ENCODE measurements around the gene HSD11B2. TPM values are rescaled to one million over a fixed set of nuclear protein-coding genes. Genes with fewer than 3 reads are reported as not detected.

Gene HSD11B2
- total and polyA plus RNA-seq, 2 of the 4 experiments (the other 2 are of a cell fraction), result 0.26 TPM; not detected in 1

DNA sequence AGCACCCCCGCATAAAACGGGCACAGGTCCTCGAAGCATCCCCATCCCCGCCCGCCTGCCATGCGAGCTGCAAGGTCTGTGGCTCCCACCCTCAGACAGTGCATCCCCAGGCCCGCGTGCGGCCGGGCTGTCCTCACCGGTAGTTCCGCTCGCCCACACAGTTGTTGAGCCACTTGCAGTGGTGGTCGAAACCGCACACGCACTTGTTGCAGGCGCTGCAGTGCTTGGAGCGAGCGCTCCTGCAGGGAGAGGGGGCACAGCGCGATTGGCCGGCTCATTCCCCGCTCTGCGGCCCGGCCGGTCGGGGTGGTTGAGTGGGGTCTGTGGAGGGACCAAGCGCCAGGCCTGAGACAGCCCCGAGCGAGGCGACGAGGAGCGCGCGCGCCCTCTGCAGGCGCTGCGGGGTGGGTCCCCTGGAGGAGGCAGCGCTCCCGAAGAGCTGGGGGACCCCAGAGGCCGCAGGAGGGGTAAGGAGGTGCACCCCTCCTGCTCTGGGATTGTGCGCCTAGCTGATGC, 31.6 kb upstream of the HSD11B2 start:
- no TSS peak for BruUV-seq (replicated peaks)
- Histone ChIP-seq H3K23ac (ENCODE audit: low read depth, low read length) (no peak overlapping the region), H3K4me3 (ENCODE audit: insufficient read depth, low read depth, low read length) (no peak overlapping the region), H3K27ac (ENCODE audit: insufficient read depth, low read length) (no peak overlapping the region), H3K9ac (ENCODE audit: low read depth, low read length) (no peak overlapping the region), H3K14ac (replicated peaks; ENCODE audit: low read depth, low read length) (no peak overlapping the region), H3K36me3 (ENCODE audit: control insufficient read depth, insufficient read depth, low read length) (no peaks in the 10 kb centered on the region), H2AK9ac (replicated peaks; ENCODE audit: low read depth, low read length, poor library complexity) (peak overlapping the region; percentile 15), H4K20me1 (ENCODE audit: insufficient read depth, low read length) (no peaks in the 10 kb centered on the region), H2BK15ac (ENCODE audit: low read depth, low read length) (no peak overlapping the region), H3K4me1 (ENCODE audit: control insufficient read depth, insufficient read depth, low read length) (peaks cover 11% of the 10 kb centered on the region), H3K79me1 (ENCODE audit: low read depth in 1 of 2, low read length in 2 of 2) (no peaks in the 10 kb centered on the region; a peak in 1 of 4 replicates), H3K9me1 (ENCODE audit: insufficient read depth, low read length) (no peaks in the 10 kb centered on the region), H3K4me2 (ENCODE audit: low read depth, low read length) (no peak overlapping the region), H4K8ac (ENCODE audit: low read depth in 2 of 2, low read length in 2 of 2) (no peak overlapping the region), H4K91ac (ENCODE audit: insufficient read depth, low read depth, low read length) (no peak overlapping the region), H3K9me3 (ENCODE audit: control insufficient read depth, insufficient read depth, low read length) (no peaks in the 10 kb centered on the region), H2BK5ac (ENCODE audit: low read depth, low read length, poor library complexity, severe bottlenecking) (no peak overlapping the region), H3K18ac (ENCODE audit: low read depth, low read length) (no peak overlapping the region), H2BK120ac (ENCODE audit: low read depth, low read length) (no peak overlapping the region), H2BK20ac (ENCODE audit: low read depth, low read length) (no peak overlapping the region), H2AK5ac (ENCODE audit: low read depth, low read length) (0 out of 2 replicates have a peak overlapping the region, but pooled peaks have one; percentile 5), H4K5ac (ENCODE audit: low read depth, low read length) (no peak overlapping the region), H2AFZ (replicated peaks; ENCODE audit: low read length, poor library complexity) (peak overlapping the region; percentile 53), H3K27me3 (ENCODE audit: control insufficient read depth, insufficient read depth, low read length) (no peaks in the 10 kb centered on the region), H3K4ac (ENCODE audit: low read depth, low read length) (no peak overlapping the region), H3K56ac (ENCODE audit: extremely low read depth, insufficient read depth, low read length) (no peak overlapping the region)
- ATAC-seq (ENCODE audit: low read depth) (peak; percentile 73), DNase-seq (no peak)
- dilution Hi-C loops (cut with HindIII; ENCODE audit: low sequenced_read_pairs, unreplicated experiment), result no loop called here
- in situ Hi-C loops (cut with MboI; ENCODE audit: low sequenced_read_pairs), result no loop called here
- CTCF ChIA-PET, result interaction anchor here (0.6 to 1.3 kb wide), 13 partner anchors 8 to 390 kb away, joined by 3 to 7 read pairs (median 4); no protein-coding TSS in a partner anchor
- POLR2A ChIA-PET (ENCODE audit: unreplicated experiment), result no interaction called here
- intact Hi-C loops (cut with micrococcal nuclease), result loop anchor here (2.0 kb wide), 1 partner anchor 138 kb away; no protein-coding TSS in a partner anchor
- TF ChIP-seq, protein P1, sequence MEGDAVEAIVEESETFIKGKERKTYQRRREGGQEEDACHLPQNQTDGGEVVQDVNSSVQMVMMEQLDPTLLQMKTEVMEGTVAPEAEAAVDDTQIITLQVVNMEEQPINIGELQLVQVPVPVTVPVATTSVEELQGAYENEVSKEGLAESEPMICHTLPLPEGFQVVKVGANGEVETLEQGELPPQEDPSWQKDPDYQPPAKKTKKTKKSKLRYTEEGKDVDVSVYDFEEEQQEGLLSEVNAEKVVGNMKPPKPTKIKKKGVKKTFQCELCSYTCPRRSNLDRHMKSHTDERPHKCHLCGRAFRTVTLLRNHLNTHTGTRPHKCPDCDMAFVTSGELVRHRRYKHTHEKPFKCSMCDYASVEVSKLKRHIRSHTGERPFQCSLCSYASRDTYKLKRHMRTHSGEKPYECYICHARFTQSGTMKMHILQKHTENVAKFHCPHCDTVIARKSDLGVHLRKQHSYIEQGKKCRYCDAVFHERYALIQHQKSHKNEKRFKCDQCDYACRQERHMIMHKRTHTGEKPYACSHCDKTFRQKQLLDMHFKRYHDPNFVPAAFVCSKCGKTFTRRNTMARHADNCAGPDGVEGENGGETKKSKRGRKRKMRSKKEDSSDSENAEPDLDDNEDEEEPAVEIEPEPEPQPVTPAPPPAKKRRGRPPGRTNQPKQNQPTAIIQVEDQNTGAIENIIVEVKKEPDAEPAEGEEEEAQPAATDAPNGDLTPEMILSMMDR (conservative IDR thresholded peaks at IDR 0.05; ENCODE audit: low read depth, low read length), result peak; percentile 61
- TF ChIP-seq FOS (IDR thresholded peaks at IDR 0.05; ENCODE audit: low read depth, low read length) (no peak), SMC3 (IDR thresholded peaks at IDR 0.05; ENCODE audit: low read depth, low read length) (peak; percentile 60), RAD21 (IDR thresholded peaks at IDR 0.05; ENCODE audit: low read length) (peak; percentile 63)
- TF ChIP-seq, protein P2, sequence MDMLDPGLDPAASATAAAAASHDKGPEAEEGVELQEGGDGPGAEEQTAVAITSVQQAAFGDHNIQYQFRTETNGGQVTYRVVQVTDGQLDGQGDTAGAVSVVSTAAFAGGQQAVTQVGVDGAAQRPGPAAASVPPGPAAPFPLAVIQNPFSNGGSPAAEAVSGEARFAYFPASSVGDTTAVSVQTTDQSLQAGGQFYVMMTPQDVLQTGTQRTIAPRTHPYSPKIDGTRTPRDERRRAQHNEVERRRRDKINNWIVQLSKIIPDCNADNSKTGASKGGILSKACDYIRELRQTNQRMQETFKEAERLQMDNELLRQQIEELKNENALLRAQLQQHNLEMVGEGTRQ (IDR thresholded peaks at IDR 0.05; ENCODE audit: low read depth, low read length), result no peak
- 35% methylated on average over 27 of the region's 42 CpGs; no CpG with 5 or more reads in 1 of the 2 experiments for WGBS, 2 experiments (ENCODE audit: extremely low coverage in 2 of 2, insufficient read length in 1 of 2)

Data from IMR-90 (cell line).